HEK293T (cell line): ENCODE measurements around the gene CDCP1.

ENCODE experiments used
- ARNT ChIP-seq: fragments of 450-650 bp; IDR thresholded peaks from 2 replicates; pipeline ENCODE4 v1.6.1; 2017; ENCODE audit warnings: mild to moderate bottlenecking
- CTBP1 ChIP-seq: fragments of 450-650 bp; IDR thresholded peaks from 2 replicates; pipeline ENCODE4 v1.6.1; 2016; ENCODE audit warnings: borderline replicate concordance
- ELF4 ChIP-seq: fragments of 450-650 bp; IDR thresholded peaks from 2 replicates; pipeline ENCODE4 v1.6.1; 2017; ENCODE audit warnings: antibody characterized with exemption
- FOXA1 ChIP-seq: fragments of 450-650 bp; IDR thresholded peaks from 2 replicates; pipeline ENCODE4 v1.6.1; 2016; ENCODE audit warnings: mild to moderate bottlenecking
- FOXK2 ChIP-seq: fragments of 450-650 bp; IDR thresholded peaks from 2 replicates; pipeline ENCODE4 v1.6.1; 2016; ENCODE audit warnings: mild to moderate bottlenecking
- FOXM1 ChIP-seq: fragments of 450-650 bp; IDR thresholded peaks from 2 replicates; pipeline ENCODE4 v1.6.1; 2017; ENCODE audit warnings: mild to moderate bottlenecking, borderline replicate concordance
- HDGF ChIP-seq: fragments of 450-650 bp; IDR thresholded peaks from 2 replicates; pipeline ENCODE4 v1.6.1; 2017; ENCODE audit warnings: antibody characterized with exemption, borderline replicate concordance
- L3MBTL2 ChIP-seq: fragments of 450-650 bp; conservative IDR thresholded peaks from 2 replicates; pipeline ENCODE4 v1.6.1; 2016; ENCODE audit warnings: mild to moderate bottlenecking
- LEF1 ChIP-seq: fragments of 450-650 bp; IDR thresholded peaks from 2 replicates; pipeline ENCODE4 v1.6.1; 2017; ENCODE audit warnings: mild to moderate bottlenecking, borderline replicate concordance
- NFRKB ChIP-seq: fragments of 450-650 bp; IDR thresholded peaks from 2 replicates; pipeline ENCODE4 v1.6.1; 2016; ENCODE audit warnings: mild to moderate bottlenecking, moderate library complexity
- SP1 ChIP-seq: fragments of 450-650 bp; IDR thresholded peaks from 2 replicates; pipeline ENCODE4 v1.6.1; 2017
- SUZ12 ChIP-seq: fragments of 450-650 bp; IDR thresholded peaks from 2 replicates; pipeline ENCODE4 v1.6.1; 2016; ENCODE audit warnings: mild to moderate bottlenecking
- TARDBP ChIP-seq: fragments of 450-650 bp; IDR thresholded peaks from 2 replicates; pipeline ENCODE4 v1.6.1; 2016

- TF ChIP-seq SP1 (no peak), ELF4 (no peak), CTBP1 (no peak), NFRKB (no peak), TARDBP (no peak), FOXK2 (no peak), LEF1 (no peak), FOXA1 (no peak), HDGF (no peak), FOXM1 (no peak), SUZ12 (no peak), ARNT (no peak), L3MBTL2 (no peak)
Measured at GRCh38 chr3:45084820-45085816, 61.1 kb downstream of the CDCP1 start.
